Sigmoid colon (tissue), 7 donors: ENCODE data around the gene FHIP1B. TPM values are rescaled to one million over a fixed set of nuclear protein-coding genes. Genes with fewer than 3 reads are reported as not detected.

Source experiments
- DNase-seq: peaks from one replicate; pipeline ENCODE4 v3.0.0-alpha.2; 2019
- H3K27ac ChIP-seq, 4 donors: fragments of 200-600 bp; sonication (generic); one replicate each; pipeline ENCODE4 v1.5.1; 2016 to 2019; ENCODE audit warnings: mild to moderate bottlenecking in 1 of 4
- H3K27me3 ChIP-seq, 3 donors: fragments of 200-600 bp; sonication (generic); one replicate each; pipeline ENCODE4 v1.5.1; 2019; ENCODE audit warnings: mild to moderate bottlenecking in 1 of 3
- H3K36me3 ChIP-seq, 4 donors: fragments of 200-600 bp; sonication (generic); one replicate each; pipeline ENCODE4 v1.5.1; 2016 to 2019
- H3K4me1 ChIP-seq, 4 donors: fragments of 200-600 bp; sonication (generic); one replicate each; pipeline ENCODE4 v1.5.1; 2017 to 2019
- H3K4me3 ChIP-seq, 4 donors: fragments of 200-600 bp; sonication (generic); one replicate each; pipeline ENCODE4 v1.5.1; 2017 to 2019; ENCODE audit warnings: mild to moderate bottlenecking in 2 of 4, moderate library complexity in 1 of 4
- H3K9me3 ChIP-seq, 4 donors: fragments of 200-600 bp in 3 of 4; sonication (generic) in 3 of 4; one replicate each; pipeline versions ENCODE4 v1.5.1 to v1.6.1; 2013 to 2019
- CTCF ChIP-seq, 4 experiments: fragments of 450-650 bp in 3 of 4; fragments of 200-600 bp in 1 of 4; IDR thresholded peaks; one replicate each; pipeline ENCODE4 v1.5.1; 2016 to 2019; ENCODE audit warnings: antibody characterized with exemption in 4 of 4, mild to moderate bottlenecking in 3 of 4, moderate library complexity in 2 of 4
- EP300 ChIP-seq, 4 donors: sonication (generic); formaldehyde crosslinking; IDR thresholded peaks; one replicate each; pipeline ENCODE4 v1.6.1; 2017; ENCODE audit warnings: antibody characterized with exemption in 4 of 4
- POLR2A ChIP-seq, 2 donors: fragments of 450-650 bp; IDR thresholded peaks; one replicate each; pipeline ENCODE4 v1.6.1; 2016; ENCODE audit warnings: antibody characterized with exemption in 2 of 2, mild to moderate bottlenecking in 2 of 2, moderate library complexity in 2 of 2
- POLR2AphosphoS5 ChIP-seq, 4 donors: sonication (generic); formaldehyde crosslinking; IDR thresholded peaks; one replicate each; pipeline ENCODE4 v1.6.1; 2017; ENCODE audit warnings: antibody characterized with exemption in 4 of 4
- WGBS, 2 donors: extraction: QIAGEN DNeasy Blood & Tissue Kit; methylation state at CpG; one replicate each; pipeline ENCODE4 v1.1.7; 2013; 5-methylcytosine and 5-hydroxymethylcytosine counted together
- intact Hi-C: fragments of 100-400 bp; cut with DNase I; formaldehyde crosslinking; loops from one replicate; pipeline ENCODE4 v1.15.1; 2023
- polyA plus RNA-seq, 3 donors: library from polyadenylated mRNA; stranded (reverse); fragments of 200-250 nt; gene quantifications; one replicate each; pipeline ENCODE4 v1.2.3, GENCODE V29; 2013
- total RNA-seq, 4 donors: library from RNA; depleted of rRNA; stranded (reverse); fragments of >200 nt; gene quantifications; one replicate each; pipeline ENCODE4 v1.1.0, GENCODE V29; 2016
- donor health status: healthy with polysubstance abuse.
- donor health status: Bipolar disorder and iron deficiency.
- donor health status: healthy.

FHIP1B gene
- total and polyA plus RNA-seq, 7 donors = 21.6 to 89.0 (median 49.2) TPM

GRCh38 chr11:6229911-6230310 is 4.5 kb downstream of the FHIP1B start:
- DNase-seq = no peak
- intact Hi-C loops = loop anchor here (5.0 to 10.0 kb wide), 2 partner anchors 242 to 455 kb away; partner anchors contain the start of genes MRPL17 and TRIM3
- H3K4me1 ChIP-seq = peaks cover 0 to 38% (median 23%) of the 10 kb centered on the region in 4 donors
- no peaks in the 10 kb centered on the region for H3K9me3 ChIP-seq
- no peaks in the 10 kb centered on the region for H3K27me3 ChIP-seq
- TF ChIP-seq EP300 (IDR thresholded peaks at IDR 0.05) (no peak), CTCF (IDR thresholded peaks at IDR 0.05) (no peak), POLR2A (IDR thresholded peaks at IDR 0.05) (peak in 1 of 2 donors; percentile 35), POLR2AphosphoS5 (IDR thresholded peaks at IDR 0.05) (peak in 1 of 4 donors; percentile 28)
- H3K36me3 ChIP-seq = no peaks in the 10 kb centered on the region
- no peak overlapping the region for H3K4me3 ChIP-seq
- H3K27ac ChIP-seq = no peak overlapping the region
- 4 to 29% methylated on average over 2 of the region's 2 CpGs for WGBS, 2 donors

- H3K4me1 ChIP-seq = peaks cover 0 to 36% (median 19%) of the 10 kb centered on the region in 4 donors
- intact Hi-C loops = no loop called here
- 33 to 67% methylated on average over 3 of the region's 3 CpGs for WGBS, 2 donors
- H3K4me3 ChIP-seq = no peak overlapping the region
- no peaks in the 10 kb centered on the region for H3K27me3 ChIP-seq
- no peak for TF ChIP-seq POLR2AphosphoS5 (IDR thresholded peaks at IDR 0.05)
- no peak for TF ChIP-seq CTCF (IDR thresholded peaks at IDR 0.05)
- no peak overlapping the region for H3K27ac ChIP-seq
- peaks cover 2 to 10% (median 7%) of the 10 kb centered on the region in 4 donors for H3K36me3 ChIP-seq
- no peaks in the 10 kb centered on the region for H3K9me3 ChIP-seq
- DNase-seq = no peak
These were observed 5.9 kb downstream of the FHIP1B start for GRCh38 chr11:6228520-6228919.

- H3K9me3 ChIP-seq = no peaks in the 10 kb centered on the region
- intact Hi-C loops = no loop called here
- no peaks in the 10 kb centered on the region for H3K27me3 ChIP-seq
- H3K36me3 ChIP-seq = peaks cover 19 to 36% (median 24%) of the 10 kb centered on the region in 4 donors
- DNase-seq = no peak
- H3K27ac ChIP-seq = peak overlapping the region in 1 of 4 donors; percentile 17
- TF ChIP-seq EP300 (IDR thresholded peaks at IDR 0.05) (no peak), POLR2AphosphoS5 (IDR thresholded peaks at IDR 0.05) (no peak), POLR2A (IDR thresholded peaks at IDR 0.05) (no peak), CTCF (IDR thresholded peaks at IDR 0.05) (no peak)
- 35 to 65% methylated on average over 2 of the region's 2 CpGs for WGBS, 2 donors
- H3K4me1 ChIP-seq = peaks cover 0 to 22% (median 12%) of the 10 kb centered on the region in 4 donors
- H3K4me3 ChIP-seq = no peak overlapping the region
These were observed 8.5 kb downstream of the FHIP1B start for GRCh38 chr11:6225896-6226295.

GRCh38 chr11:6225024-6225423 is 9.4 kb downstream of the FHIP1B start:
- 59 to 83% methylated on average over 1 of the region's 1 CpG for WGBS, 2 donors
- DNase-seq = no peak
- TF ChIP-seq POLR2AphosphoS5 (IDR thresholded peaks at IDR 0.05) (no peak), CTCF (IDR thresholded peaks at IDR 0.05) (no peak), POLR2A (IDR thresholded peaks at IDR 0.05) (no peak)
- H3K36me3 ChIP-seq = peaks cover 19 to 45% (median 24%) of the 10 kb centered on the region in 4 donors
- peaks cover 0 to 22% (median 12%) of the 10 kb centered on the region in 4 donors for H3K4me1 ChIP-seq
- intact Hi-C loops = no loop called here
- no peak overlapping the region for H3K27ac ChIP-seq
- no peak overlapping the region for H3K4me3 ChIP-seq
- no peaks in the 10 kb centered on the region for H3K9me3 ChIP-seq
- no peaks in the 10 kb centered on the region for H3K27me3 ChIP-seq

GRCh38 chr11:6224421-6224820 is 10.0 kb downstream of the FHIP1B start:
- peaks cover 0 to 22% (median 12%) of the 10 kb centered on the region in 4 donors for H3K4me1 ChIP-seq
- intact Hi-C loops = no loop called here
- H3K4me3 ChIP-seq = no peak overlapping the region
- H3K36me3 ChIP-seq = peaks cover 19 to 49% (median 29%) of the 10 kb centered on the region in 4 donors
- no peak overlapping the region for H3K27ac ChIP-seq
- no peak for DNase-seq
- no peaks in the 10 kb centered on the region for H3K9me3 ChIP-seq
- TF ChIP-seq EP300 (IDR thresholded peaks at IDR 0.05) = no peak
- no peak for TF ChIP-seq CTCF (IDR thresholded peaks at IDR 0.05)
- no peak for TF ChIP-seq POLR2A (IDR thresholded peaks at IDR 0.05)
- no peak for TF ChIP-seq POLR2AphosphoS5 (IDR thresholded peaks at IDR 0.05)
- no peaks in the 10 kb centered on the region for H3K27me3 ChIP-seq
- WGBS, 2 donors = 97 to 98% methylated on average over 3 of the region's 3 CpGs
